OCI-LY3 (cell line): Measurements from ENCODE around the gene FECH.
A peak's percentile ranks its signal among the peaks of the same experiment; 100 is the strongest.

Experiments used
- H2AFZ ChIP-seq: fragments of 200-600, 300-600 bp; shearing (Covaris generic); 2 replicates; pipeline ENCODE4 v1.6.0; 2014; ENCODE audit warnings: antibody characterized with exemption, low read depth, low read length
- H3K27ac ChIP-seq: fragments of 200-600, 300-600 bp; sonication (generic); 2 replicates; pipeline ENCODE4 v1.5.1; 2014; ENCODE audit warnings: mild to moderate bottlenecking, low read length, moderate library complexity, mixed read lengths
- H3K27me3 ChIP-seq: fragments of 200-600, 300-600 bp; sonication (generic); 2 replicates; pipeline ENCODE4 v1.6.1; 2014; ENCODE audit warnings: low read depth, low read length, mixed read lengths
- H3K36me3 ChIP-seq: fragments of 200-600, 300-600 bp; sonication (generic); replicated peaks from 2 replicates; pipeline ENCODE3; 2014; ENCODE audit warnings: low read depth, low read length, mixed read lengths
- H3K4me1 ChIP-seq: fragments of 300-600, 200-600 bp; sonication (generic); 2 replicates; pipeline ENCODE4 v1.6.1; 2014; ENCODE audit warnings: low read length, mixed read lengths
- H3K4me2 ChIP-seq: fragments of 200-600, 300-600 bp; sonication (generic); 2 replicates; pipeline ENCODE4 v1.6.1; 2014; ENCODE audit warnings: low read length, mixed read lengths
- H3K4me3 ChIP-seq: fragments of 300-600, 200-600 bp; sonication (generic); 2 replicates; pipeline ENCODE4 v1.5.1; 2014; ENCODE audit warnings: antibody characterized with exemption, mild to moderate bottlenecking, low read length, moderate library complexity
- H3K79me2 ChIP-seq: fragments of 300-600, 200-600 bp; shearing (Covaris generic); 2 replicates; pipeline ENCODE4 v1.6.1; 2014; ENCODE audit warnings: mild to moderate bottlenecking, low read length, mixed read lengths
- H3K9ac ChIP-seq: fragments of 300-600, 200-600 bp; shearing (Covaris generic); 2 replicates; pipeline ENCODE4 v1.6.0; 2014; ENCODE audit warnings: mild to moderate bottlenecking, low read length, moderate library complexity
- H3K9me3 ChIP-seq: fragments of 200-600, 300-600 bp; shearing (Covaris generic); 2 replicates; pipeline ENCODE4 v1.6.1; 2014; ENCODE audit warnings: low read length, mixed read lengths; ENCODE audit not compliant: insufficient read depth
- H4K20me1 ChIP-seq: fragments of 200-600, 300-600 bp; sonication (generic); 2 replicates; pipeline ENCODE4 v1.6.1; 2016; ENCODE audit warnings: low read length, mixed read lengths; ENCODE audit not compliant: insufficient read depth
- EZH2phosphoT487 ChIP-seq: fragments of 200-600 bp; shearing (Covaris generic); IDR thresholded peaks from 2 replicates; pipeline ENCODE4 v1.6.1; 2018; ENCODE audit warnings: antibody characterized with exemption, mixed run types, low read depth
- TF ChIP-seq, protein P1 (sequence below): fragments of 200-600, 300-600 bp; sonication (generic); IDR thresholded peaks from 2 replicates; pipeline ENCODE4 v1.5.1; 2014; ENCODE audit warnings: antibody characterized with exemption, low read length, low read depth

Gene FECH, protein sequence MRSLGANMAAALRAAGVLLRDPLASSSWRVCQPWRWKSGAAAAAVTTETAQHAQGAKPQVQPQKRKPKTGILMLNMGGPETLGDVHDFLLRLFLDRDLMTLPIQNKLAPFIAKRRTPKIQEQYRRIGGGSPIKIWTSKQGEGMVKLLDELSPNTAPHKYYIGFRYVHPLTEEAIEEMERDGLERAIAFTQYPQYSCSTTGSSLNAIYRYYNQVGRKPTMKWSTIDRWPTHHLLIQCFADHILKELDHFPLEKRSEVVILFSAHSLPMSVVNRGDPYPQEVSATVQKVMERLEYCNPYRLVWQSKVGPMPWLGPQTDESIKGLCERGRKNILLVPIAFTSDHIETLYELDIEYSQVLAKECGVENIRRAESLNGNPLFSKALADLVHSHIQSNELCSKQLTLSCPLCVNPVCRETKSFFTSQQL

DNA sequence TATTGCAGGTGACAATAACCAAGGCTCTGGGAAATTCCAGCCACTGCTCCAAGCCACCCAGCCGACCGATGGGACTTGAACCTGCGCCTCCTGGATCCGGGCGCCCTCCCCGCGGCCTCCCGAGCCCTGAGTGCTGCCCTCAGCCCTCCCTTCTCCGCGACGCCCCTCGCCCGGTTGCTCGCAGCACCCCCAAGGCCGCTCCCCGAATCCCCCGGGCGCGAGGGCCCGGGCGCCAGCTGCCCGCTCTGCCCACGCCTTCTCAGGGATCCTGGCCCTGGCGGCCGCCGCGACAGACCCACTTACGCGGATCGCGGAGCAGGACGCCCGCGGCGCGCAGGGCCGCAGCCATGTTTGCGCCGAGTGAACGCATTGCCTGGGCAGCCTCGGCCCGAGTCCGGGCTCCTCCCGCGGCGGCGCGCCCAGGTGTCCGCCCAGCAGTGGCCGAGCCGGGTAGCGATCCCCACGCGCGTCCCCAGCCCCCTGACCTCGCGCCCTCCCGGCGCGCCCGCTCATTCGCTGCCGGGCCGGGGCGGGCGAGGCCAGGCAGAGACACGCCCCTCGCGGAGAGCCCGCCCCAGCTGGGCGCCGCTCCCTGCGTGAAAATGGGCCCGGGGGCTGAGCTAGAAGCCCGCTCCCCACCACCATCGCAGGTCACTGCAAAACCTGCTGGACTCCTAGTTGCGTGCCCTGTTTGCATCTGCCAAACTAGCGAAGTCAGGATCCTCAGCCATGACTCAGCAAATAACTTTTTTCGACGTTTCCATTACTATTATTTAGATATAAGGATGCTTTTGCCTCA, at the start of gene FECH:
Gene FECH (minus strand): TSS at position 452 of the 799 bp plus-strand sequence. CDS start 82 bp downstream, at position 370.
- peaks cover 2% of the 10 kb centered on the region; the same call in 1 of the 2 replicates for H3K79me2 ChIP-seq
- H3K27ac ChIP-seq = no peak within 1 kb of the TSS
- H3K4me1 ChIP-seq = peaks cover 20% of the 10 kb centered on the region
- H4K20me1 ChIP-seq = no peaks in the 10 kb centered on the region
- peak within 1 kb of the TSS; percentile 79 for H3K4me3 ChIP-seq
- H3K9ac ChIP-seq = peak within 1 kb of the TSS; percentile 75
- peak within 1 kb of the TSS; percentile 86 for H2AFZ ChIP-seq
- H3K36me3 ChIP-seq = peaks cover 7% of the 10 kb centered on the region
- no peak for TF ChIP-seq EZH2phosphoT487
- no peaks in the 10 kb centered on the region for H3K9me3 ChIP-seq
- no peaks in the 10 kb centered on the region for H3K27me3 ChIP-seq
- H3K4me2 ChIP-seq = peak within 1 kb of the TSS; percentile 88

DNA sequence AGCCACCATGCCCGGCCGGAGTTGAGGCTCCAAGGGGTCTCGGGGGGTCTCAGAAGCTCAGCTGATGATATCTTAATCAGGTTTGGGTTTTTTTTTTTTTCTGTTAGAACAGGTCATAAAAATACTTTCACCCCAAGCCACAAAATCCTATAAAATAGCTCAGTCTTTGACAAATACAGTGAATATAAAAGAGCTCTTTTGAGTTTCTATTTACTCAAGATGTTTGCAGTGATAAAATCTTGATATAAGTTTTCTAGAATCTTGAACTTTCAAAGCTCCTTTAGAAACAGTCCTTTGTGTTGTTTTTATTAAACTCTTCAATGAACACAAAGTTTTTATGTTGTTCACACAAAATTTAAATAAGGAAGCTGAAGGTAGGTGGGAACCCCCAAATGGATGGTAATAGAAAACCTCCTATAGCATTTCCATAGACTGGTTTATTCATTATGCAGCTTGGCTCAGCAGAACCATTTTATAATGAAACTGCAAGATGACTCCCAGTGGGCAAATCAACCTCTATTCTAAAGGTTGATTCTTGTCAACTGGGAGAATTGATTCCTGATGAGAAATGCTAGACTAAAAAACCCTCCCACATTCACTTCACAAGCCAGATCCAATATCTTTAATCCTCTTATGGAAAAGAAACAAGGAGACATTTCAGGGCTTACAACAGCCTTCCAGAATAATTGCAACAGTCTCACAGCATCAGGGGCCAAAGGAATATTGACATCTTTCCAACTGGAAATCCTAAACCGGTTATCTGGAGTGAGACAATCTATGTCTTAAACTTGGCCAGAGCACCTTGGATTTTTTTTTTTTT, 48.7 kb upstream of the FECH start:
- peaks cover 8% of the 10 kb centered on the region for H3K36me3 ChIP-seq
- peaks cover 8% of the 10 kb centered on the region for H3K4me1 ChIP-seq
- no peak overlapping the region for H3K9ac ChIP-seq
- H3K4me3 ChIP-seq = no peak overlapping the region
- no peaks in the 10 kb centered on the region for H3K9me3 ChIP-seq
- no peak overlapping the region for H3K27ac ChIP-seq
- H4K20me1 ChIP-seq = no peaks in the 10 kb centered on the region
- H2AFZ ChIP-seq = no peak overlapping the region
- TF ChIP-seq, protein P1, sequence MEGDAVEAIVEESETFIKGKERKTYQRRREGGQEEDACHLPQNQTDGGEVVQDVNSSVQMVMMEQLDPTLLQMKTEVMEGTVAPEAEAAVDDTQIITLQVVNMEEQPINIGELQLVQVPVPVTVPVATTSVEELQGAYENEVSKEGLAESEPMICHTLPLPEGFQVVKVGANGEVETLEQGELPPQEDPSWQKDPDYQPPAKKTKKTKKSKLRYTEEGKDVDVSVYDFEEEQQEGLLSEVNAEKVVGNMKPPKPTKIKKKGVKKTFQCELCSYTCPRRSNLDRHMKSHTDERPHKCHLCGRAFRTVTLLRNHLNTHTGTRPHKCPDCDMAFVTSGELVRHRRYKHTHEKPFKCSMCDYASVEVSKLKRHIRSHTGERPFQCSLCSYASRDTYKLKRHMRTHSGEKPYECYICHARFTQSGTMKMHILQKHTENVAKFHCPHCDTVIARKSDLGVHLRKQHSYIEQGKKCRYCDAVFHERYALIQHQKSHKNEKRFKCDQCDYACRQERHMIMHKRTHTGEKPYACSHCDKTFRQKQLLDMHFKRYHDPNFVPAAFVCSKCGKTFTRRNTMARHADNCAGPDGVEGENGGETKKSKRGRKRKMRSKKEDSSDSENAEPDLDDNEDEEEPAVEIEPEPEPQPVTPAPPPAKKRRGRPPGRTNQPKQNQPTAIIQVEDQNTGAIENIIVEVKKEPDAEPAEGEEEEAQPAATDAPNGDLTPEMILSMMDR = no peak
- TF ChIP-seq EZH2phosphoT487 = no peak
- H3K27me3 ChIP-seq = no peaks in the 10 kb centered on the region
- H3K79me2 ChIP-seq = peaks cover 7% of the 10 kb centered on the region
- no peak overlapping the region for H3K4me2 ChIP-seq

DNA sequence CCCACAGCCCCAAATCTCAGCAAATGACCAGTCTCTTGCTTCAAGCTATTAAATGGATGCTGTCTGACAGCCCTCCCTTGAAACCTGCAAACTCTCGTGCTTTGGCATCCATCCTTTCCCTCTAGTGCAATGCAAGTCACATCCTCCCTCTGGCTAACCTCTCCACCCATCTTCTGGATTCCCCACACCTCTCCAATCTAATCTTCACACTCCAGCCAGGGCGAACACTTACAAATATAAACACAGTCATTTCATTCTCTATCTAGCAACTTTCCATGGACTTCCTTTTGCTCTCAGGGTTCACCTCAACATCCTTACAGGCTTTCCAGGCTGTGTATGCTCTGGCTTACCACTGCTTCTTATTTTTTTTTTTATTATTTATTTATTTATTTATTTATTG, 45.2 kb upstream of the FECH start:
- H3K9me3 ChIP-seq = no peaks in the 10 kb centered on the region
- no peaks in the 10 kb centered on the region for H4K20me1 ChIP-seq
- peaks cover 7% of the 10 kb centered on the region for H3K79me2 ChIP-seq
- H3K9ac ChIP-seq = peak overlapping the region; percentile 98; the same call in 1 of the 2 replicates
- H2AFZ ChIP-seq = no peak overlapping the region
- 0 out of 2 replicates have a peak overlapping the region, but pooled peaks have one; percentile 80 for H3K27ac ChIP-seq
- peaks cover 5% of the 10 kb centered on the region for H3K36me3 ChIP-seq
- H3K4me2 ChIP-seq = peak overlapping the region; percentile 68
- peak overlapping the region; percentile 90; the same call in 1 of the 2 replicates for H3K4me3 ChIP-seq
- no peak for TF ChIP-seq EZH2phosphoT487
- TF ChIP-seq, protein P1 = no peak
- no peaks in the 10 kb centered on the region for H3K27me3 ChIP-seq
- H3K4me1 ChIP-seq = peaks cover 12% of the 10 kb centered on the region

DNA sequence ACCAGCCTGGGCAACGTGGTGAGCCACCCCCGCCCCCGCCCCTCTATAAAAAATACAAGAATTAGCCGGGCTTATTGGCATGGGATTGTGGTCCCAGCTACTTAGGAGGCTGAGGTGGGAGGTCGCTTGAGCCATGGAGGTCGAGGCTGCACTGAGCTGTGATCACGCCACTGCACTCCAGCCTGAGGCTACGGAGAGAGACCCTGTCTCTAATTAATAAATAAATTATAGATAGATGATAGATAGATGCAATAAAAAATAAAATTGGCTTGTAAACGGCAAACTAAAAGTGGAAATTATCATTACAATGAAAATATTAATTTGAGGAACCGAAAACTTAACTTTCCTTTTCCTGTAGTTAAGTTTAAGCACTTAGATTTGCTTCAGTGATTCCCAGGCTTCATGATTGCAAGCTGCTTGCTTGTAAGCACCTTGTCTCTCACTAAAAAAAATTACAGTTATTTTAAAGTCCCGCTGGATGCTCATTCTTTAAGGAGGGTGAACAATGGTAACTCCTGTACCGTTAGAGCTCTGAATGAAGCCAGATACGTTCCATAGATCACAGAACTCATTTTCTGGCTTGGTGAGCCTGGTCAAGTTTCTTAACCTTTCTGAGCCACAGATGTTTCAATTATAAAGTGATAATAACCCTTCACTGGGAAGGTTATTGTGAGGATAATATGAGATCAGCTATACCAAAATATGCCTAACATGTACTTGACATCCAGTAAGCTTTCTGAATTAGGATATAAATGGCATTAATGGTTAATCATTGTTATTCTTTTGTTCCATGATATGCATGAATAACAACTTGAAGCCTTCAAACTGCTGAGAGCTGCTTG, 44.5 kb upstream of the FECH start:
- peak overlapping the region; percentile 98 for H3K9ac ChIP-seq
- H3K4me1 ChIP-seq = peaks cover 12% of the 10 kb centered on the region
- no peaks in the 10 kb centered on the region for H3K27me3 ChIP-seq
- H3K27ac ChIP-seq = peak overlapping the region; percentile 80
- peak overlapping the region; percentile 90 for H3K4me3 ChIP-seq
- TF ChIP-seq EZH2phosphoT487 = no peak
- TF ChIP-seq, protein P1 = no peak
- no peaks in the 10 kb centered on the region for H4K20me1 ChIP-seq
- peak overlapping the region; percentile 95 for H2AFZ ChIP-seq
- no peaks in the 10 kb centered on the region for H3K9me3 ChIP-seq
- H3K36me3 ChIP-seq = peaks cover 5% of the 10 kb centered on the region
- peak overlapping the region; percentile 68 for H3K4me2 ChIP-seq
- peaks cover 7% of the 10 kb centered on the region for H3K79me2 ChIP-seq
